Activated naive CD8-positive, alpha-beta T cell (primary cell): ENCODE results near the gene ANKRD63.

Experiments
- H3K27ac Mint-ChIP-seq: one replicate; pipeline ENCODE4 v1.8.0; 2021; ENCODE audit warnings: mixed read lengths
- H3K27me3 Mint-ChIP-seq: one replicate; pipeline ENCODE4 v1.8.0; 2021; ENCODE audit warnings: mixed read lengths
- H3K36me3 Mint-ChIP-seq: one replicate; pipeline ENCODE4 v1.8.0; 2021; ENCODE audit warnings: mixed read lengths
- H3K4me1 Mint-ChIP-seq: one replicate; pipeline ENCODE4 v1.8.0; 2021; ENCODE audit warnings: low read depth, mixed read lengths
- H3K4me3 Mint-ChIP-seq: one replicate; pipeline ENCODE4 v1.8.0; 2021; ENCODE audit warnings: mild to moderate bottlenecking, mixed read lengths
- H3K9me3 Mint-ChIP-seq: one replicate; pipeline ENCODE4 v1.8.0; 2021; ENCODE audit warnings: low read depth, mixed read lengths

ANKRD63 gene

GRCh38 chr15:40253167-40253790 is 29.6 kb downstream of the ANKRD63 start:
- H3K36me3 Mint-ChIP-seq: no peaks in the 10 kb centered on the region
- H3K27ac Mint-ChIP-seq: no peak overlapping the region
- H3K9me3 Mint-ChIP-seq: no peaks in the 10 kb centered on the region
- H3K4me1 Mint-ChIP-seq: peaks cover 7% of the 10 kb centered on the region
- peaks cover 11% of the 10 kb centered on the region for H3K27me3 Mint-ChIP-seq
- peak overlapping the region; percentile 78 for H3K4me3 Mint-ChIP-seq

GRCh38 chr15:40252438-40253166 is 30.3 kb downstream of the ANKRD63 start:
- H3K4me3 Mint-ChIP-seq: peak overlapping the region; percentile 78
- peaks cover 7% of the 10 kb centered on the region for H3K4me1 Mint-ChIP-seq
- H3K27ac Mint-ChIP-seq: no peak overlapping the region
- H3K36me3 Mint-ChIP-seq: no peaks in the 10 kb centered on the region
- H3K27me3 Mint-ChIP-seq: peaks cover 11% of the 10 kb centered on the region
- H3K9me3 Mint-ChIP-seq: no peaks in the 10 kb centered on the region

DNA sequence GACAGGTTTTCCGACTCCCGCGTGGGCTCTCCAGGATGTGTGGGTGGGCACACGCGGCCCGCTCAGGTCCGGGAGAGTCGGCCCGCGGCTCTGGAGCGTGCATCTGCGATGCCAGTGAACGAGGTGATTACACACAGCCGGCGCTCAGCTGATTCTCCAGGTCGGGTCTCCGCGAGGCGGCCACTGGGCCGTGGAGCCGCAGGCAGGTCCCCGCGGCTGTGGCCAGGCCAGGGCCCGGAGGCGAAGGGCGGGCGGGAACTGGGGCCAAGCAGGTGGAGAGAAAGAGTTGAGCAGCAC is 30.8 kb downstream of the ANKRD63 start:
- Mint-ChIP-seq H3K27ac (no peak overlapping the region), H3K9me3 (no peaks in the 10 kb centered on the region), H3K27me3 (peaks cover 11% of the 10 kb centered on the region), H3K36me3 (no peaks in the 10 kb centered on the region), H3K4me3 (peak overlapping the region; percentile 60), H3K4me1 (peaks cover 7% of the 10 kb centered on the region)

- Mint-ChIP-seq H3K36me3 (no peaks in the 10 kb centered on the region), H3K27me3 (peaks cover 11% of the 10 kb centered on the region), H3K4me3 (peak overlapping the region; percentile 60), H3K9me3 (no peaks in the 10 kb centered on the region), H3K27ac (no peak overlapping the region), H3K4me1 (peaks cover 7% of the 10 kb centered on the region)
Measured at GRCh38 chr15:40251486-40252140, 31.3 kb downstream of the ANKRD63 start.

DNA sequence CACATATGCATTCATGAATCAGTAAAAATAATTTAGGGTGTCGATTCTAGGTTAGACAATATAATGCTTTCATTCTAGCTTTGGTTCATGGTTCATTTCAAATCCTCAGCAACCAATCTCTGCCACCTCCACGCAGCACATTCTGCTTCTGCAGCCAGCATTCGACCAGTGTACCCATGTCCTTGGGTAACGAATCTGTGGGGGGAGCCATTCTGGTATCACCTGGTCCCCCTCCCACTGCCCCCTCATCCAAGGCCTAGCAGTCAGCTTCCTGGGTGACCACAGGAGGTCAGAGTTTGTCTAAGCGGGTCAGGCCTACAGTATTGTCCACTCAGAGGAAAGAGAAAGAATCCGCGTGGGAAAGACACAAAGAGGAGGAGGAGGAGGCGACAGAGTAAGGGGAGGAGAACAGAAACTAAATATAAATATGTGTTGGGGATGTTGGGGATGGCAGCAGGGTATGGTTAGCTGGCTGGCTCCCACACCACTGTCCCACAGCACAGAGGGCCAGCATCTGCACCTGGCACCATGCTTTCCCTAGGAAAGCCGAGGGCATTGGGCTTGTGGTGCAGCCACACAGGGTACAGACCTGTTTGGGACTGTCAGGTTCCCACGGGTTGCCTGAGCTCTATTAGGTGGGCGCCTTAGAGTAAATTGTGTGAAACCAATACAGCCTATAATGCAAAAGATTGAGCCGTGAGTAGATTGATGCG is 31.9 kb downstream of the ANKRD63 start:
- Mint-ChIP-seq H3K27me3 (peaks cover 11% of the 10 kb centered on the region), H3K4me1 (peaks cover 7% of the 10 kb centered on the region), H3K36me3 (no peaks in the 10 kb centered on the region), H3K4me3 (peak overlapping the region; percentile 60), H3K9me3 (no peaks in the 10 kb centered on the region), H3K27ac (no peak overlapping the region)

GRCh38 chr15:40250304-40250656 is 32.6 kb downstream of the ANKRD63 start:
- H3K27ac Mint-ChIP-seq: no peak overlapping the region
- no peaks in the 10 kb centered on the region for H3K36me3 Mint-ChIP-seq
- peaks cover 11% of the 10 kb centered on the region for H3K27me3 Mint-ChIP-seq
- peaks cover 7% of the 10 kb centered on the region for H3K4me1 Mint-ChIP-seq
- H3K9me3 Mint-ChIP-seq: no peaks in the 10 kb centered on the region
- H3K4me3 Mint-ChIP-seq: no peak overlapping the region

DNA sequence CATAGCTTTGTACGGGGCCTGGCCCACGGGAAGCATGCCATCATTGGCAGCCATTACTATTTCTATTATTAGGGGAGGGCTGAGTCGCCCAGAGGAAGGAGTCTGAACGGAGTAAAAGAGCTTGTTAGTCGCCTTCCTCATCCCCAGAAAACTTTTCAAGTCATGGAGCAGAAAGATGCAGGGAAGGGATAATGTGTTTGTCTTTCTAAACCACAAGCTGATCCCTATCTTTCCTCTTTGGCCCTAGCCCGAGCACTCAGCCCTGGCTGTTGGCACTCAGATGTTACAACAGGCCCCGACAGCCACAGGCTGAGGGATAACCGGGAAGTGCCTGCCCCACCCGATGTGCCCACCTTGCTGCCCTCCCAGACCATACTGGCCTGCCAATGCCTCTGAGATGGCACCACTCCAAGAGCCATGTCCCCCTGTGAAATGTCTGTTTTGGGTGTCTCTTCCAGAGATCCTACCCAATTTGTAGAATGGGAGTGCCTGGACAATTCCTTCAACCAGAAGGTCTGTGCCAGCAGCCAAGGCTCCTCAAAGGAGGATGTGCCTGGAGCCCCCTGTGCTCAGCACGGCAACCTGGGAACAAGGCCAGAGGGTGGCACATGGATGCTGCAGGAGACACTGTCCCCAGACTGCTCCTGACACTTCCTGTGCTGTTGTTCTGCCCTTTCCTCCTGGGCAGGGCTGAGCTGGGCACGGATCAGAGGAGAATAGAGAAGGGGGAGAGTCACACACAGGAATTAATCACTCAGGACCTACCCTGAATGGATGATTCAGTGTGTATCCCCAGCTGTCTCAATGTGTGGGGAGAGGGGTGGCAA is 33.2 kb downstream of the ANKRD63 start:
- H3K36me3 Mint-ChIP-seq: no peaks in the 10 kb centered on the region
- no peaks in the 10 kb centered on the region for H3K9me3 Mint-ChIP-seq
- H3K4me1 Mint-ChIP-seq: peaks cover 7% of the 10 kb centered on the region
- H3K27ac Mint-ChIP-seq: no peak overlapping the region
- H3K27me3 Mint-ChIP-seq: peaks cover 11% of the 10 kb centered on the region
- H3K4me3 Mint-ChIP-seq: no peak overlapping the region

GRCh38 chr15:40248006-40248783 is 34.7 kb downstream of the ANKRD63 start:
- Mint-ChIP-seq H3K9me3 (no peaks in the 10 kb centered on the region), H3K4me1 (peaks cover 4% of the 10 kb centered on the region), H3K27ac (no peak overlapping the region), H3K36me3 (no peaks in the 10 kb centered on the region), H3K27me3 (peaks cover 4% of the 10 kb centered on the region), H3K4me3 (no peak overlapping the region)

DNA sequence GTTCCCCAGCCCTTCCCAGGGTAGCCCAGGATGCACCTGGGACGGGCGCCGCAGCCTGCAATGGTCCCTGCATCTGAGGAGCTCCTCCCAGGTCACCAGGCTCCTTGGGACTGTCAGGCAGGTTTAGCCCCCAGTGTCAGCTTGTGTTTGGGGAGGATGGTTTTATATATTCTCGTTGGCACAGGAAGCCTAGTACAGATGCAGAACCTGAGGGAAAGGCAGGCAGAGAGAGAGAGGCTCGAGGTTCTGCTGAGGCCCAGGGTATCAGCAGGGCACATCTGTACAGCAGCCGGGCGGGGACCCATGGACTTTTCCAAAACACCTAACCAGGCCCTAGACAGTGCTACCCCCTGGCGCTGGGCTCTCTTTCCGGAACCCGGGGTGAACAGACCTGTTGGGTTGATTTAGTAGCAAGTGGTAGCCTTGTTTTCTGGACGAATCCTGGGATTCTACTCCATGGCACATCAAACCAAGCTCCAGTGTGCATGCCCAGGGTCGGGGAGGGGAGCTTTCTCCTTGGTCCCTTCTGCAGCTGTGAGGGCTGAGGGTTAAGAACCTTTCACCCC is 35.4 kb downstream of the ANKRD63 start:
- Mint-ChIP-seq H3K36me3 (no peaks in the 10 kb centered on the region), H3K27me3 (peaks cover 4% of the 10 kb centered on the region), H3K4me3 (no peak overlapping the region), H3K27ac (no peak overlapping the region), H3K4me1 (peaks cover 2% of the 10 kb centered on the region), H3K9me3 (no peaks in the 10 kb centered on the region)

DNA sequence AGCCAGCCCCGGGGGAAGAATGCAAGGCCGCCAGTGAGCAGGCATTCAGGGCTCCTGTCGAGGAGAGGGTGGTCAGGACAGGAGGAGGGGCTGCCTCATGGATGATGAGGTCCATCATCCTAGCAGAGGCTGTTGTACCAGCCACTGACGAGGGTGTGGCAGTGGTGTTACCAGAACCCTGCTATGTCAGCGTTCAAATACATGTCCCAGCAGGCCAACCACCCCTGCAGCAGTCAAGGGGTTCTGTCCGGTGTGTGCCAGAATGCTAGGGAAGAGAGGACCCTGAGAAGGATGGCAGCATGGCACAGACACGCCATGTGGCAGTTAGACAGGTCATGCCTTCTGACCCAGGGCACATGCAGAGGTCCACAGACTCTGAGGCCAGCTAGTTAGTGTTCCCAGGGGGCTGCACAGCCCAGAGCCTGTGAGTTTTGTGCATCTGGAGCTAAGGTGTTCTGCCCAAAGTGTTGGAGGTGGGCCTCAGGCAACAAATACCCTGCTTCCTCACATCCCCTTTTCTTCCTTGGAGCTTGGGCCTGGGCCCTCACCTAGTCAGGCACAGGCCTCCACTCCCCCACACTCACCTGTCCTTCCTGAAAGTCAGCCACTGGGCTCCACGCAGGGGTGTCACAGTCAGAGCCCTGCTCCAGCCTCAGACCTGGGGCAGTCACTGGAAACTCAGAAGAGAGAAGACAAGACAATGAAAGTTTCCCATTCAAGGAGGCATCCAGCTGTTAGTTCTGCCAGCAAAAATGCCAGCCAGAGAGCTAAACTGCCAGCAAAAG is 36.2 kb downstream of the ANKRD63 start:
- Mint-ChIP-seq H3K4me3 (no peak overlapping the region), H3K27me3 (peaks cover 4% of the 10 kb centered on the region), H3K9me3 (no peaks in the 10 kb centered on the region), H3K36me3 (no peaks in the 10 kb centered on the region), H3K4me1 (peaks cover 2% of the 10 kb centered on the region), H3K27ac (no peak overlapping the region)

DNA sequence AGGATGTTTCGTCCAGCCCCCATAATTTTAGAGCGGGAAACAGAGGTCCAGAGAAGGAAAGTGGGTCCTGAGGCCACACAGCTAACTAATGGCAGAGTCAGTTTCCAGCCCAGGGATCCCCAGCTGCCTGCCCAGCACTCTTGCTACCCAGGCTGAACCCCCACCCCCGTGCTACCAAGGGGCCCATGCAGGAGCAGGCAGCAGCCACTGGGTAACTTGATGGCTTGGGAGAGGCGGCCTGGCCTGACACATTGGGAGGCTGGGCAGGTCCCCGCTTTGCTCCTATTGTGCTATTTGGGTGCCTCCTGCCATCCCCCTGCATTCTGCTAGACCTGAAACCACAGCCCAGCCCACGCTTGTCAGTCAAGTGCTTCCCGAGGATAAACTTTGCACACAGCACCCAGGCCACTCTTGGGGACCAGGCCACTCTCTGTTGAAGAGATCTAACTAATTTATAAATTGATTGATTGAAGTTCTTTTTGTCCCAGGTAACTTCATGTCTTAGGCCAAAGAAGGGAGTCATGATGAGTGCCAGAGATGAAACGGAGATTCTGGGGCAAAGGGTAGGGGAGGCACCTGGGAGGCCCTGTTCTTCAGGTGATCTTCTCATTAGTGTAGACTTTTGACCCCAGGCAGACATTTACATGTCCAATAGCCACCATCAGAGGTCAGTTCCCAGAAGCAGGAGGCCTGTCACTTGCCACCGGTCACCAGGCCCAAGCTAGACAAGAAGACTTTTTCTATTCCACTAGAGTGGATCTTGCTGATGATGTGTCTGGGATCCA is 37.0 kb downstream of the ANKRD63 start:
- H3K4me1 Mint-ChIP-seq: no peaks in the 10 kb centered on the region
- H3K36me3 Mint-ChIP-seq: no peaks in the 10 kb centered on the region
- no peak overlapping the region for H3K4me3 Mint-ChIP-seq
- no peaks in the 10 kb centered on the region for H3K27me3 Mint-ChIP-seq
- no peak overlapping the region for H3K27ac Mint-ChIP-seq
- no peaks in the 10 kb centered on the region for H3K9me3 Mint-ChIP-seq

GRCh38 chr15:40244961-40245523 is 37.8 kb downstream of the ANKRD63 start:
- H3K9me3 Mint-ChIP-seq: no peaks in the 10 kb centered on the region
- H3K27me3 Mint-ChIP-seq: no peaks in the 10 kb centered on the region
- no peaks in the 10 kb centered on the region for H3K36me3 Mint-ChIP-seq
- no peaks in the 10 kb centered on the region for H3K4me1 Mint-ChIP-seq
- H3K27ac Mint-ChIP-seq: no peak overlapping the region
- H3K4me3 Mint-ChIP-seq: no peak overlapping the region
